Effector memory CD4-positive, alpha-beta T cell (primary cell): ENCODE measurements around the gene ZNF578.
"Not testable (repeated sequence)": the region's sequence is repeated elsewhere in the genome, so short reads cannot be mapped to it uniquely, and the experiment has no call there.

Experiments
- DNase-seq, 3 donors: peaks; one replicate each; pipeline ENCODE4 v3.0.0-alpha.2; 2020
- H3K27ac ChIP-seq: 2 replicates; pipeline ENCODE4 v1.7.0; 2013; ENCODE audit warnings: mild to moderate bottlenecking, low read length, moderate library complexity; ENCODE audit not compliant: insufficient read depth, poor library complexity, severe bottlenecking
- H3K27me3 ChIP-seq: replicated peaks from 2 replicates; pipeline ENCODE4 v1.7.0; 2013; ENCODE audit warnings: mild to moderate bottlenecking, low read length; ENCODE audit not compliant: insufficient read depth, control insufficient read depth, poor library complexity, severe bottlenecking
- H3K36me3 ChIP-seq: 2 replicates; pipeline ENCODE4 v1.7.0; 2013; ENCODE audit warnings: mild to moderate bottlenecking, low read length, moderate library complexity; ENCODE audit not compliant: control insufficient read depth, insufficient read depth
- H3K4me1 ChIP-seq: 2 replicates; pipeline ENCODE4 v1.7.0; 2013; ENCODE audit warnings: low read length, mild to moderate bottlenecking; ENCODE audit not compliant: control insufficient read depth, insufficient read depth, poor library complexity, severe bottlenecking
- H3K4me3 ChIP-seq: 2 replicates; pipeline ENCODE4 v1.7.0; 2013; ENCODE audit warnings: low read length, low read depth, mild to moderate bottlenecking; ENCODE audit not compliant: insufficient read depth, poor library complexity, severe bottlenecking
- H3K9me3 ChIP-seq: 2 replicates; pipeline ENCODE4 v1.7.0; 2013; ENCODE audit warnings: mild to moderate bottlenecking, low read length, moderate library complexity; ENCODE audit not compliant: control insufficient read depth

The ZNF578 gene

DNA sequence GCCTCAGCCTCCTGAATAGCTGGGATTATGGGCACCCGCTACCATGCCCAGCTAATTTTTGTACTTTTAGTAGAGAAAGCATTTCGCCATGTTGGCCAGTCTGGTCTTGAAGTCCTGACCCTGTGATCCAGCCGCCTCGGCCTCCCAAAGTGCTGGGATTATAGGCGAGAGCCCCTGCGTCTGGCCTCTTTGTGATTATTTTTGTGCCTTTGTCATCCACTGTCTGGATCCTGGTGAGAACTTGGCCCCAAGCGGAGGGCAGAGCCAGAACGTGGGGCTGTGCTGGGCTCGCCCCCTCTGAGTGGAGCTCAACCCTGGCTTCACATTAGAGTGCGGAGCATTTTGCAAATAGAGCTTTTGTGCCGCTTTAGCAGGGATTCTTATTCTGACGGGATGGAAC is 47.6 kb downstream of the ZNF578 start:
- H3K9me3 ChIP-seq, DNase-seq, H3K27me3 ChIP-seq, H3K4me1 ChIP-seq, H3K4me3 ChIP-seq, H3K27ac ChIP-seq, H3K36me3 ChIP-seq: not testable (repeated sequence)

DNA sequence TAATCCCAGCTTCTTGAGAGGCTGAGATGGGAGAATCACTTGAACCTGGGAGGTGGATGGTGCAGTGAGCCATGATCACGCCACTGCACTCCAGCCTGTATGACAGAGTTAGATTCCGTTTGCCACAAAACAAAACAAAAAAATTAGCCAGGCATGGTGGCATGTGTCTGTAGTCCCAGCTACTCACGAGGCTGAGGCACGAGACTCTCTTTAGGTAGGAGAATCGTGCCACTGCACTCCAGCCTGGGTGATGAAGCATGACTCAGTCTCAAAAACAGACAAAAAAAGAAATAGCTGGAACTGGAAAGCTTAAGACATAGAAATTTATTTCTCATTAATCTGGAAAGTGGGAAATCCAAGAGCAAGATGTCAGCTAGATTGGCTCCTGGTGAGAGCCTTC is 53.9 kb downstream of the ZNF578 start:
- no peak overlapping the region for H3K4me3 ChIP-seq
- no peaks in the 10 kb centered on the region for H3K36me3 ChIP-seq
- H3K27me3 ChIP-seq = no peaks in the 10 kb centered on the region
- H3K9me3 ChIP-seq = no peaks in the 10 kb centered on the region
- no peaks in the 10 kb centered on the region for H3K4me1 ChIP-seq
- no peak overlapping the region for H3K27ac ChIP-seq
- DNase-seq = no peak

DNA sequence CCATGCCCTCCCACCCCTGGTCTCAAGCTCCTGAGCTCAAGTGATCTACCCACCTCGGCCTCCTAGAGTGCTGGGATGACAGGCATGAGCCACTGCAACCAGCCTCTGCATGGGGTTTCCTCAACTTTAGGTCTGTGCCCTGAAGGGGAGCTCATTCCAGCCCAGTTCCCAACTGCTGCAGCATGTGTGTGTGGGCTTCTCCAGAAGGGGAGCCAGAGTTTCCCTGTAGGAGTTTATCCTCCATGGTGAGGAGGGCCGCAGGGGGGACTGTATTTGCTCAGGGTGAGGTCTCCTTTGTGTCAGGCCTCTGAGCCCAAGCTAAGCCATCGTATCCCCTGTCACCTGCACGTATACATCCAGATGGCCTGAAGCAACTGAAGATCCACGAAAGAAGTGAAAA is 62.8 kb downstream of the ZNF578 start:
- no peaks in the 10 kb centered on the region for H3K9me3 ChIP-seq
- no peaks in the 10 kb centered on the region for H3K27me3 ChIP-seq
- DNase-seq = no peak
- no peaks in the 10 kb centered on the region for H3K4me1 ChIP-seq
- H3K4me3 ChIP-seq = no peak overlapping the region
- H3K36me3 ChIP-seq = no peaks in the 10 kb centered on the region
- no peak overlapping the region for H3K27ac ChIP-seq

DNA sequence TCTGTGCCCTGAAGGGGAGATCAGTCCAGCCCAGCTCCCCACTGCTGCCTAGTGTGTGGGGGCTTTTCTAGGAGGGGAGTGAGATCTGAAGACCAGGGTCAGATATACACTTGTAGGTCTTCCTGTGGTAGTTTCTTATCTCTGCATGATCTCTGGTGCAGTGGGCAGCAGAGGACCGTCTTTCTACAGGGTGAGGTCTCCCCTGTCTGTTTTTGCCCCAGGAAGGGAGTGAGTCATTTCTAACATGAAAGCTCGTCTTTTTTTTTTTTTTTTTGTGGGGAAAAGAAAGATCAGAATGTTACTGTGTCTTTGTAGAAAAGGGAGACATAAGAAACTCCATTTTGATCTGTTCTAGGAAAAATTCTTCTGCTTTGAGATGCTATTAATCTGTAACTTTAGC is 65.3 kb downstream of the ZNF578 start:
- H3K36me3 ChIP-seq = no peaks in the 10 kb centered on the region
- no peak overlapping the region for H3K4me3 ChIP-seq
- no peaks in the 10 kb centered on the region for H3K27me3 ChIP-seq
- H3K9me3 ChIP-seq = no peaks in the 10 kb centered on the region
- no peak for DNase-seq
- H3K4me1 ChIP-seq = no peaks in the 10 kb centered on the region
- no peak overlapping the region for H3K27ac ChIP-seq

DNA sequence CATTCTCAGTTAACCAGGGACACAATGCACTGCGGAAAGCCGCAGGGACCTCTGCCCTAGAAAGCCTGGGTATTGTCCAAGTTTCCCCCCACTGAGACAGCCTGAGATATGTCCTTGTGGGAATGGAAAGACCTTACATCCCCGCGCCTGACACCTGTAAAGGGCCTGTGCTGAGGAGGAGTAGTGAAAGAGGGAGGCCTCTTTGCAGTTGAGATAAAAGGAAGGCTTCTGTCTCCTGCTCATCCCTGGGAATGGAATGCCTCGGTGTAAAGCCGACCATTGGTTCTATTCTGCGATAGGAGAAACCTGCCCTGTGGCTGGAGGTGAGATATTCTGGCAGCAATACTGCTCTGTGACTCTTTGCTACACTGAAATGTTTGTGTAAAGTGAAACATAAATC is 65.8 kb downstream of the ZNF578 start:
- H3K27ac ChIP-seq, H3K36me3 ChIP-seq, H3K4me1 ChIP-seq, H3K27me3 ChIP-seq, H3K9me3 ChIP-seq, H3K4me3 ChIP-seq, DNase-seq: not testable (repeated sequence)

DNA sequence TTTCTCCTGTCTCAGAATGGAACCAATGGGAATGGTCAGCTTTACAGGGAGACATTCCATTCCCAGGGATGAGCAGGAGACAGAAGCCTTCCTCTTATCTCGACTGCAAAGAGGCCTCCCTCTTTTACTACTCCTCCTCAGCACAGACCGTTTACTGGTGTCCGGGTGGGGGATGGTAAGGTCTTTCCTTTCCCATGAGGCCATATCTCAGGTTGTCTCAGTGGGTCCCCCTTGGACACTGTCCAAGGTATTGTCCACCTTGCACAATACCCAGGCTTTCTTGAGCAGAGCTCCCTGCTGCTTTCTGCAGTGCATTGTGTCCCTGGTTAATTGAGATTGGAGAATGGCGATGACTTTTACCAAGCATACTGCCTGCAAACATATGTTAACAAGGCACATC is 66.7 kb downstream of the ZNF578 start:
- H3K36me3 ChIP-seq = no peaks in the 10 kb centered on the region
- DNase-seq = no peak
- no peak overlapping the region for H3K27ac ChIP-seq
- no peaks in the 10 kb centered on the region for H3K27me3 ChIP-seq
- H3K4me3 ChIP-seq = no peak overlapping the region
- H3K4me1 ChIP-seq = no peaks in the 10 kb centered on the region
- no peaks in the 10 kb centered on the region for H3K9me3 ChIP-seq

DNA sequence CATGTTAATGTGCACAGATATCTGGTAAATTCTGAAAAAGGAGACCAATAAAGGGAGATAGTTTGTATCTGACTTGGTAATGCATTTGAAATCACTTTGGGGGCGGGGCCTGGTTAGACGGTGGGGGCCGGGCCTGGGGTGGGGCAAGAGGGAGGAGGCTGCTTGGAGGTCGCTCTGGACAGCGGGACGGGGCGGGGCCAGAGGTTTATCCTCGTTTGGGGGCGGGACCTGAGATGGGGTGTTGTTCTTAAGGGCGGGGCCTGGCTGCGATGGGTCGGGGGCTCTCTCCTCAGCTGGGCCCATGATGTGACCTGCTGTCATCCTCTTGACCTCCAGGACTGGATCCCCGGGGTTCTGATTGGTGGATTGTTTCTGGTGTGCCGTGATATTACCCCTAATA is 69.2 kb downstream of the ZNF578 start:
- no peak for DNase-seq
- H3K27ac ChIP-seq = no peak overlapping the region
- peaks cover 5% of the 10 kb centered on the region for H3K4me1 ChIP-seq
- H3K27me3 ChIP-seq = no peaks in the 10 kb centered on the region
- no peak overlapping the region for H3K4me3 ChIP-seq
- H3K36me3 ChIP-seq = no peaks in the 10 kb centered on the region
- H3K9me3 ChIP-seq = no peaks in the 10 kb centered on the region

DNA sequence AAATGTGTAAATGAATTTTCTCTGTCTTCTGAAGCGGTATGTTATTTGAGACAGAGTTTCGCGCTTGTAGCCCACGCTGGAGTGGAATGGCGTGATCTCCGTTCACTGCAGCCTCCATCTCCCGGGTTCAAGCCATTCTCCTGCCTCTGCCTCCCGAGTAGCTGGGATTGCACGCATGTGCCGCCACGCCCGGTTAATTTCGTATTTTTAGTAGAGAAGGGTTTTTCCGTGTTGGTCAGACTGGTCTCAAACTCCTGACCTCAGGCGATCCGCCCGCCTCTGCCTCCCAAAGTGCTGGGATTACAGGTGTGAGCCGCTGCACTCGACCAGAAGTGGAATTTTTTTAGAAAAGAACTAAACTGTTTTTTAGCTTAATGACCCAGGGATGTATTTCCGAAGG is 70.7 kb downstream of the ZNF578 start:
- no peaks in the 10 kb centered on the region for H3K27me3 ChIP-seq

DNA sequence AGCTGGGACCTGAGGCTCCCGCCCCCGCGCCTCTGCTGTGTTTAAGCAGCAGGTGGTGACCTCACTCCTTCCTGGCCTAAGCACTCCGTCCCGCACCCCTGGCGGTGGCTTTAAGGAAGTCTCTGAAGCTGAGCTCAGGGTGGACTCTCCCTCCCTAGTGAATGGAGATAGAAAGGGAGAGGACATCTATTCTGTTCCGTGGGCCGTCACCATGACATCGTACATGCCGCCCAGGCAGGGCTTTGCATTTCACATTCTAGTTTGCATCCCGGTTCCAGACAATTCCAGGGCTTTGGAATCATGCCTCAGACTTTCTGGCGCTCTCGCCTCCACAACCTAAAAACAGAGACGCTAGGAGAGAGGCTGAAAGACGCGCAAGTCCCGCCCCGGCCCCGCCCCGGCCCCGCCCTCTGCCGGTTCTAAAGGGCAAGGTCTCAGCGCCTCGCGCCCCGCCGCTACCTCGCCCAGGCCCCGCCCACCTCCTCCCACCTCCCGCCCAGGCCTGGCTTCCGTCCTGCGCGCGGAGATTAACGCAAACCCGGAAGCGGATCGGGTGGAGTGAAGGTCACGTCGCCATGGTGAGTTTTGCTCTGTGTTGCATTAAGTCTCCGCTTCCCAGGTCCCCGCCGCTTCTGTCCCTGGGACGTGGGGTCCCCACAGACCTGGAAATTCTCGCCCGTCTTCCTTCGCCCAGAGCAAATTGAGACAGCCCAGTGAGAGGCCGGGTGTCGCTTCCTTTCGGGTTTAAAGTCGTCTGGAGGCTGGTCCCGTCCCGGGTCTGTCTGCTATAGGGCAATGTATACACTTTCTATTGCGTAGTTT is 74.0 kb downstream of the ZNF578 start, which contains the start of gene ZNF808:
ZNF808 (plus strand) TSS at position 535 of the 822 bp plus-strand sequence. CDS start 15,617 bp downstream, outside the sequence.
- Histone ChIP-seq H3K4me3 (peak within 1 kb of the TSS; percentile 84), H3K27ac (peak within 1 kb of the TSS; percentile 90), H3K27me3 (no peaks in the 10 kb centered on the region), H3K36me3 (no peaks in the 10 kb centered on the region), H3K9me3 (no peaks in the 10 kb centered on the region), H3K4me1 (peaks cover 18% of the 10 kb centered on the region)
- DNase-seq = peak; percentile 96

More for the DNA sequence above, 70.7 kb downstream of the ZNF578 start:
- peaks cover 17% of the 10 kb centered on the region for H3K4me1 ChIP-seq
- no peaks in the 10 kb centered on the region for H3K9me3 ChIP-seq
- DNase-seq = no peak
- H3K4me3 ChIP-seq = no peak overlapping the region
- H3K27ac ChIP-seq = no peak overlapping the region
- H3K36me3 ChIP-seq = no peaks in the 10 kb centered on the region

DNA sequence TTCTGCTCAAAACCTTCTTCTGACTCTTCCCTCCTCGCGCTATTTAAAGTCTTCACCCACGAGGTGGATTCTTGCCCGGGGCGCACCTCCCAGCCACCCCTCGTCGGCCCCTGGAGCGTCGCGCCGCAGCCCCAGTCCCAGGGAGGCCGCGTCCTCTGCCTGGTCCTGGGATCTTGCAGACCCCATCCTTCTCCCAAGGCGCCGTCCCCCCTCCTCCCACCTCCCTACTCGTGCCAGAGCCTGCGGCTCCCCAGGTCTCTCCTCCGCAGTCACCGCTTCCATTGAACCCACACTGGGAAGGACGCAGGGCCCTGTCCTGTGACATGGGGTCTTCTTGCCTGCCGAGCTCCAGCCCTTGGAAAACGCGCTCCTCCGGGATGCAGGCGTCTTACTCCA is 74.6 kb downstream of the ZNF578 start:
- H3K4me3 ChIP-seq = peak overlapping the region; percentile 84
- H3K27me3 ChIP-seq = no peaks in the 10 kb centered on the region
- H3K36me3 ChIP-seq = no peaks in the 10 kb centered on the region
- H3K27ac ChIP-seq = peak overlapping the region; percentile 90
- H3K9me3 ChIP-seq = no peaks in the 10 kb centered on the region
- peaks cover 18% of the 10 kb centered on the region for H3K4me1 ChIP-seq
- DNase-seq = no peak
